ENCODE measurements around the gene ZNF608.

DNA sequence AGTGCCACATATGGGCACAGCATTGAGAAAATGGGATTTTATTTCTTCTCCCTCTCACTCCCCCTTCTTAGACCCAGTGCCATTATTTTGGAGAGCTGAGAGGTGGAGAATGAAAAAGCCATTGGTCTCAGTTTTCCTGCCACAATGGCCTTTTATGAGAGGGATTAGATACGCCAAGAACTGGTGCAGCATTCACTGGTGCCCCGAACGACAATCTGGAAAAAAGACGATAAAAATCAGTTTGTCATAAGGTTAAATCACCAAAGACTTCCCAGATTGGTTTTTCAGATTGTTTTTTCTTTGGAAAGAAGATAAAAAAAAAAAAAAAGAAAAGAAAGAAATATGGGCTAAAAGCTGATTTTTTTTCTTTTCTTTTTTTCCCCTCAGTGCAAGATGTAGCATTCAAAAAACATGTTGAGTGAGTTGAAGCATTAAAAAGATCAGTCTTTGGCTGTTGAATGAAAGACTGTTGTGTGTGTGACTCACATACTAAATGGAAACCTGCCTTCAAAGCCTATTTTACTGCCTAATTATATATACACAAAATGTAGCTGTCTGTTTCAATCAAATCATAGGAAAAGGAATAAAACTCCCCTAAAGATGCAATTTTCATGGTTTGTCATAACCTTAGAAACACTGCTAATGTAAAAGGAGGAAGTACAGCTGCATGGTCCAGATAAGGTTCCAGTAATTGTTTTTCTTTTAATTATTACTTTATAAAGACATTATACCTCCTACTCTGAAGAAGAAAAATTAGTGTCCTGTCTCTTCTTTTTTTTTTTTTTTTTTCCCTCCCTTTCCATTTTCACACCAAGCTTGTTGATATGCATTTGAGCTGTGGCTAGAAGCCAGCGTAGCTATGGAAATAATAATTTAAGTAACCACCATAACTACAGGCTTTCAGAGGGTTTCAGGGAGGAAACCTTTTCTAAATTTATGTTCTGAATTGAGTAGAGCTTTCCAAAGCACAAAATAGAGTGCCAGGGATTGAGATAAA, 27.2 kb upstream of the ZNF608 start:
- TF ChIP-seq, protein P1, sequence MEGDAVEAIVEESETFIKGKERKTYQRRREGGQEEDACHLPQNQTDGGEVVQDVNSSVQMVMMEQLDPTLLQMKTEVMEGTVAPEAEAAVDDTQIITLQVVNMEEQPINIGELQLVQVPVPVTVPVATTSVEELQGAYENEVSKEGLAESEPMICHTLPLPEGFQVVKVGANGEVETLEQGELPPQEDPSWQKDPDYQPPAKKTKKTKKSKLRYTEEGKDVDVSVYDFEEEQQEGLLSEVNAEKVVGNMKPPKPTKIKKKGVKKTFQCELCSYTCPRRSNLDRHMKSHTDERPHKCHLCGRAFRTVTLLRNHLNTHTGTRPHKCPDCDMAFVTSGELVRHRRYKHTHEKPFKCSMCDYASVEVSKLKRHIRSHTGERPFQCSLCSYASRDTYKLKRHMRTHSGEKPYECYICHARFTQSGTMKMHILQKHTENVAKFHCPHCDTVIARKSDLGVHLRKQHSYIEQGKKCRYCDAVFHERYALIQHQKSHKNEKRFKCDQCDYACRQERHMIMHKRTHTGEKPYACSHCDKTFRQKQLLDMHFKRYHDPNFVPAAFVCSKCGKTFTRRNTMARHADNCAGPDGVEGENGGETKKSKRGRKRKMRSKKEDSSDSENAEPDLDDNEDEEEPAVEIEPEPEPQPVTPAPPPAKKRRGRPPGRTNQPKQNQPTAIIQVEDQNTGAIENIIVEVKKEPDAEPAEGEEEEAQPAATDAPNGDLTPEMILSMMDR (conservative IDR thresholded peaks at IDR 0.05; ENCODE audit: low read depth, low read length) = no peak
- no peak for TF ChIP-seq EZH2 (IDR thresholded peaks at IDR 0.05; ENCODE audit: borderline replicate concordance, low read depth, low read length, poor library complexity, severe bottlenecking)

All from A673 (cell line).